H9 (cell line): Measurements from ENCODE around the gene NR2C1. TPM values are rescaled to one million over a fixed set of nuclear protein-coding genes. Genes with fewer than 3 reads are reported as not detected.

Experiments
- DNase-seq: peaks from one replicate; pipeline ENCODE4 v3.0.0-alpha.2; 2017
- H2AFZ ChIP-seq: one replicate; pipeline ENCODE4 v1.6.1; 2013; ENCODE audit warnings: mild to moderate bottlenecking, low read length, control low read depth, moderate library complexity
- H2AK5ac ChIP-seq: 2 replicates; pipeline ENCODE4 v1.6.1; 2013; ENCODE audit warnings: low read length, control low read depth, mixed read lengths; ENCODE audit not compliant: insufficient read length
- H2BK120ac ChIP-seq: one replicate; pipeline ENCODE4 v1.6.1; 2013; ENCODE audit warnings: low read depth, mild to moderate bottlenecking, low read length, control low read depth, inconsistent platforms; ENCODE audit not compliant: poor library complexity, severe bottlenecking
- H2BK12ac ChIP-seq: 2 replicates; pipeline ENCODE4 v1.6.1; 2013; ENCODE audit warnings: low read length, control low read depth, mixed read lengths, low read depth; ENCODE audit not compliant: insufficient read length
- H2BK15ac ChIP-seq: 2 replicates; pipeline ENCODE4 v1.6.1; 2013; ENCODE audit warnings: low read depth, low read length, control low read depth
- H2BK20ac ChIP-seq: one replicate; pipeline ENCODE4 v1.6.1; 2013; ENCODE audit warnings: low read depth, mild to moderate bottlenecking, low read length, control low read depth, inconsistent platforms; ENCODE audit not compliant: poor library complexity, severe bottlenecking
- H2BK5ac ChIP-seq: 2 replicates; pipeline ENCODE4 v1.6.1; 2013; ENCODE audit warnings: low read length, control low read depth, mixed read lengths; ENCODE audit not compliant: insufficient read length
- H3K14ac ChIP-seq: 2 replicates; pipeline ENCODE4 v1.6.1; 2013; ENCODE audit warnings: low read length, control low read depth; ENCODE audit not compliant: insufficient read depth
- H3K18ac ChIP-seq: 2 replicates; pipeline ENCODE4 v1.6.1; 2013; ENCODE audit warnings: low read depth, mild to moderate bottlenecking, mixed read lengths, low read length, control low read depth; ENCODE audit not compliant: insufficient read length
- H3K23ac ChIP-seq: 2 replicates; pipeline ENCODE4 v1.6.1; 2013; ENCODE audit warnings: low read length, control low read depth, mixed read lengths, low read depth; ENCODE audit not compliant: insufficient read length
- H3K23me2 ChIP-seq: 2 replicates; pipeline ENCODE4 v1.6.1; 2013; ENCODE audit warnings: low read depth, mild to moderate bottlenecking, mixed read lengths, low read length, control low read depth; ENCODE audit not compliant: insufficient read length, poor library complexity, severe bottlenecking
- H3K27ac ChIP-seq: 2 replicates; pipeline ENCODE4 v1.5.1; 2013; ENCODE audit warnings: low read length, control low read depth, mixed read lengths, low read depth; ENCODE audit not compliant: insufficient read length
- H3K27me3 ChIP-seq: 2 replicates; pipeline ENCODE4 v1.6.1; 2013; ENCODE audit warnings: low read length, control low read depth, inconsistent platforms; ENCODE audit not compliant: insufficient read depth
- H3K4ac ChIP-seq: 2 replicates; pipeline ENCODE4 v1.6.1; 2013; ENCODE audit warnings: low read depth, mild to moderate bottlenecking, control low read depth, inconsistent platforms, low read length, moderate library complexity
- H3K4me1 ChIP-seq: 2 replicates; pipeline ENCODE4 v1.6.1; 2013; ENCODE audit warnings: low read length, control low read depth, inconsistent platforms; ENCODE audit not compliant: insufficient read depth
- H3K4me2 ChIP-seq: 2 replicates; pipeline ENCODE4 v1.6.1; 2013; ENCODE audit warnings: low read length, control low read depth, mixed read lengths; ENCODE audit not compliant: insufficient read length, insufficient read depth
- H3K56ac ChIP-seq: 2 replicates; pipeline ENCODE4 v1.6.1; 2013; ENCODE audit warnings: low read depth, mild to moderate bottlenecking, mixed read lengths, low read length, control low read depth; ENCODE audit not compliant: insufficient read length
- H3K79me1 ChIP-seq: 2 replicates; pipeline ENCODE4 v1.6.1; 2013; ENCODE audit warnings: low read depth, mild to moderate bottlenecking, moderate library complexity, low read length, control low read depth, inconsistent platforms; ENCODE audit not compliant: insufficient read depth, poor library complexity, severe bottlenecking
- H3K79me2 ChIP-seq: 2 replicates; pipeline ENCODE4 v1.6.1; 2013; ENCODE audit warnings: low read length, control low read depth, inconsistent platforms; ENCODE audit not compliant: insufficient read depth
- H3K9ac ChIP-seq: 2 replicates; pipeline ENCODE4 v1.6.1; 2013; ENCODE audit warnings: low read length, control low read depth, mixed read lengths; ENCODE audit not compliant: insufficient read length; ENCODE audit errors: extremely low read depth
- H3K9me3 ChIP-seq: one replicate; pipeline ENCODE4 v1.6.1; 2013; ENCODE audit warnings: low read depth, low read length, inconsistent platforms; ENCODE audit not compliant: control insufficient read depth
- H3T11ph ChIP-seq: one replicate; pipeline ENCODE4 v1.6.1; 2013; ENCODE audit warnings: mild to moderate bottlenecking, low read length, control low read depth, inconsistent platforms
- H4K20me1 ChIP-seq: one replicate; pipeline ENCODE4 v1.6.1; 2013; ENCODE audit not compliant: control insufficient read depth, insufficient read length, insufficient read depth
- H4K5ac ChIP-seq: 2 replicates; pipeline ENCODE4 v1.6.1; 2013; ENCODE audit warnings: low read depth, mild to moderate bottlenecking, mixed read lengths, low read length, control low read depth; ENCODE audit not compliant: insufficient read length
- H4K8ac ChIP-seq: replicated peaks from 2 replicates; pipeline ENCODE4 v1.6.1; 2013; ENCODE audit warnings: low read length, control low read depth, mixed read lengths, low read depth; ENCODE audit not compliant: insufficient read length
- H4K91ac ChIP-seq: 2 replicates; pipeline ENCODE4 v1.6.1; 2013; ENCODE audit warnings: low read depth, mild to moderate bottlenecking, moderate library complexity, mixed read lengths, low read length, control low read depth; ENCODE audit not compliant: insufficient read length
- H3K27ac Mint-ChIP-seq, 3 experiments: 2 replicates in 2 of 3; 3 replicates in 1 of 3; pipeline ENCODE4 v1.8.0; 2020 to 2021; ENCODE audit warnings: mixed read lengths in 3 of 3, mild to moderate bottlenecking in 1 of 3, moderate library complexity in 1 of 3
- H3K27me3 Mint-ChIP-seq: 2 replicates; pipeline ENCODE4 v1.8.0; 2021; ENCODE audit warnings: low read depth, mild to moderate bottlenecking, moderate library complexity, mixed read lengths
- H3K36me3 Mint-ChIP-seq, 3 experiments: 2 replicates in 2 of 3; 3 replicates in 1 of 3; pipeline ENCODE4 v1.8.0; 2020 to 2021; ENCODE audit warnings: low read depth in 3 of 3, mixed read lengths in 3 of 3; ENCODE audit not compliant: insufficient read depth in 1 of 3
- H3K4me1 Mint-ChIP-seq, 2 experiments: 2 replicates each; pipeline ENCODE4 v1.8.0; 2020; ENCODE audit warnings: mixed read lengths in 2 of 2
- H3K4me3 Mint-ChIP-seq, 2 experiments: 2 replicates in 1 of 2; 3 replicates in 1 of 2; pipeline ENCODE4 v1.8.0; 2020 to 2021; ENCODE audit warnings: mild to moderate bottlenecking in 2 of 2, mixed read lengths in 2 of 2, moderate library complexity in 1 of 2
- H3K9me3 Mint-ChIP-seq, 2 experiments: 2 replicates in 1 of 2; 3 replicates in 1 of 2; pipeline ENCODE4 v1.8.0; 2020; ENCODE audit warnings: mild to moderate bottlenecking in 2 of 2, mixed read lengths in 2 of 2, moderate library complexity in 1 of 2
- CTCF ChIP-seq: fragments of 200-600 bp; sonication (generic); conservative IDR thresholded peaks from 3 replicates; pipeline ENCODE4 v1.8.0; 2021; ENCODE audit warnings: antibody characterized with exemption, mild to moderate bottlenecking
- WGBS: extraction: QIAGEN DNeasy Blood & Tissue Kit; methylation state at CpG from one replicate; pipeline ENCODE4 v1.1.7; 2013; ENCODE audit warnings: missing lambda C conversion rate, low lambda C conversion rate, mixed read lengths; ENCODE audit not compliant: insufficient read length; ENCODE audit errors: extremely low coverage; 5-methylcytosine and 5-hydroxymethylcytosine counted together
- total RNA-seq: library from RNA; stranded (reverse); gene quantifications from 2 replicates; pipeline ENCODE4 v1.2.1, GENCODE V29; 2021

Gene NR2C1
- total RNA-seq, 1 experiment from 2014 or later: 47.0 TPM

GRCh38 chr12:95104919-95105452, 31.6 kb upstream of the NR2C1 start:
- Mint-ChIP-seq H3K36me3 (peaks cover 26 to 76% (median 66%) of the 10 kb centered on the region in 3 experiments; a peak in 6 of 7 replicates), H3K4me1 (no peaks in the 10 kb centered on the region), H3K9me3 (no peaks in the 10 kb centered on the region), H3K27me3 (no peaks in the 10 kb centered on the region), H3K27ac (peak overlapping the region in 2 of 3 experiments; percentile 35 to 59; a peak in 4 of 7 replicates), H3K4me3 (no peak overlapping the region)
- H3K9me3 ChIP-seq: no peaks in the 10 kb centered on the region
- H3T11ph ChIP-seq: no peak overlapping the region
- H2BK20ac ChIP-seq: no peak overlapping the region
- no peak overlapping the region for H2BK120ac ChIP-seq
- H2BK5ac ChIP-seq: no peak overlapping the region
- no peaks in the 10 kb centered on the region for H4K20me1 ChIP-seq
- no peak overlapping the region for H4K5ac ChIP-seq
- DNase-seq: no peak
- H3K23me2 ChIP-seq: no peaks in the 10 kb centered on the region
- no peak overlapping the region for H4K8ac ChIP-seq
- no peak overlapping the region for H3K18ac ChIP-seq
- H3K4me1 ChIP-seq: no peaks in the 10 kb centered on the region
- H3K4ac ChIP-seq: no peak overlapping the region
- H2AFZ ChIP-seq: no peak overlapping the region
- no peak overlapping the region for H3K4me2 ChIP-seq
- no peak overlapping the region for H3K56ac ChIP-seq
- no peak for TF ChIP-seq CTCF
- no peaks in the 10 kb centered on the region for H3K79me1 ChIP-seq
- no peak overlapping the region for H2BK12ac ChIP-seq
- H3K23ac ChIP-seq: no peak overlapping the region
- no peak overlapping the region for H3K14ac ChIP-seq
- no peak overlapping the region for H2BK15ac ChIP-seq
- no peaks in the 10 kb centered on the region for H3K79me2 ChIP-seq
- H3K9ac ChIP-seq: no peak overlapping the region
- no peak overlapping the region for H4K91ac ChIP-seq
- no peak overlapping the region for H2AK5ac ChIP-seq
- H3K27me3 ChIP-seq: no peaks in the 10 kb centered on the region
- H3K27ac ChIP-seq: no peak overlapping the region
- WGBS: no CpG with 5 or more reads among the region's 2 CpGs
